ENCODE data around the gene FBXO21. TPM values are rescaled to one million over a fixed set of nuclear protein-coding genes. Genes with fewer than 3 reads are reported as not detected.

Gene FBXO21
- total RNA-seq, 1 experiment from 2014 or later = 57.5 TPM

GRCh38 chr12:117192057-117192456 lies 1.8 kb upstream of the FBXO21 start:
- Mint-ChIP-seq H3K36me3 (ENCODE audit: insufficient read depth, unreplicated experiment) (peaks cover 35% of the 10 kb centered on the region), H3K4me1 (ENCODE audit: low read depth, unreplicated experiment) (peaks cover 33% of the 10 kb centered on the region), H3K27ac (ENCODE audit: unreplicated experiment) (no peak overlapping the region), H3K4me3 (ENCODE audit: low read depth, unreplicated experiment) (no peak overlapping the region), H3K27me3 (ENCODE audit: unreplicated experiment) (peaks cover 15% of the 10 kb centered on the region), H3K9me3 (ENCODE audit: low read depth, unreplicated experiment) (peaks cover 4% of the 10 kb centered on the region)
- intact Hi-C loops (cut with micrococcal nuclease; ENCODE audit: unreplicated experiment) = no loop called here
- no peak for DNase-seq
- BruUV-seq (replicated peaks) = no TSS peak
- no peak for TF ChIP-seq CTCF (IDR thresholded peaks at IDR 0.05; ENCODE audit: unreplicated experiment)
- CTCF ChIA-PET = no interaction called here

DNA sequence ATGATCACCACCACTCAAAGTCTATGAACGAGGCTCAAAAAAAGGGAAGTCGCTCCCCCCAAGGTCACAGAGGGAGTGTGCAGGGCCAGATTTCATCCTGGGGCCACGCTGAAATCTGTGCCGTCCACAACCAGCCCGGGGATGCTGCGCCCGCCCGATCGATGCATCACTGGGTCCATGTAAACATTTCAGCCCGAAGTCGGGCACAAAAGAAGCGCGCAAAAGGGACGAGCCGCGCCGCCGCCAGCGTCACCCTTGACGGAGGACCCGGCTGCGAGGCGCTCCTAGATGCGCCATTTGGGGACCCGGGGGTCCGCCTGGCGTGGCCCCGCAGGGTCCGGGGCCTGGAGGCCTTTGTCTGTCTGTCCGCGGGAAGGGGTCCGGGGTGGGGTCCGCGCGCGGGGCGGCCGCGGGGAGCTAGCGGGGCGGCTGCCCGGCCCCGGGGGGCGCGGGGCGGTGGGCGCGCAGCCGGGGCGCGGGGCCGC lies 503 bp downstream of the FBXO21 start:
- Mint-ChIP-seq H3K36me3 (ENCODE audit: insufficient read depth, unreplicated experiment) (peaks cover 41% of the 10 kb centered on the region), H3K9me3 (ENCODE audit: low read depth, unreplicated experiment) (peaks cover 4% of the 10 kb centered on the region), H3K27ac (ENCODE audit: unreplicated experiment) (no peak overlapping the region), H3K4me1 (ENCODE audit: low read depth, unreplicated experiment) (peaks cover 29% of the 10 kb centered on the region), H3K27me3 (ENCODE audit: unreplicated experiment) (peaks cover 14% of the 10 kb centered on the region), H3K4me3 (ENCODE audit: low read depth, unreplicated experiment) (peak overlapping the region; percentile 94)
- intact Hi-C loops (cut with micrococcal nuclease; ENCODE audit: unreplicated experiment) = no loop called here
- CTCF ChIA-PET = no interaction called here
- no TSS peak for BruUV-seq (replicated peaks)
- peak; percentile 46 for DNase-seq
- TF ChIP-seq CTCF (IDR thresholded peaks at IDR 0.05; ENCODE audit: unreplicated experiment) = no peak

DNA sequence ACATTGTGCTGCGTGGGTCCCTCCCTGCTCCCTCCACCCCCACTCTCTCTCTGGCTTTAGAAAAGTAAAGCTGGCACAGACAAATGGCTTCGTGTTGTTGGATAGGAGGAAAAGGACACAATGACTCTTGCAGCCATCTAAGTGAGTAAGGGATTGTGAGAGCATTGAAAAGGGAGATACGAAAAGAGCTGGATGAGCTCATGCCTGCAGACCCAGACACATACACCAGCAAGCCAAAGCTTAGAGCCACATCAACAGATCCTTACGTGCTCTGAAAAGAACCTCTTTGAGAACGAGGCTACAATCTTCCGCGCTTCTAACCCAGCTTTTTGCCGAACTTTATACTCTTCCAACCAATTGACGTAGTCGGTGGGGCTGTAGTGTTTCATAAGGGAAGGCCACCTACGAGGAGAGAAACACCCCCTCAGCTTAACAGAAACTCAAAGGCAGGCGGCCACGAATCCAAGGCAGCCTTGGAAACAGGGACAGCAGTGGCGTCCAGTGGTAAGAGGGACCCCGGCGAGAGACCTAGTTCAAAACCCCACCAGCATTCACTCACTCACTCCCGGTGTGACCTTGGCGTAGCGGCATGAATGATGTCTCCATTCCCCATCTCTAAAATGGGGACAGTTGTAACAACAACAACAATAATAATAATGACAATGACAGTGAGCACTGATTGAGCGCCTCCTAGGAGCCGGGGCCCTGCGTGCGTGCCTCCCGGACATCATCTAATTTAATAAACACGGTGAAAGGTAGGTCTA lies 1.1 kb downstream of the FBXO21 start:
- no peak for DNase-seq

GRCh38 chr12:117188121-117188665 lies 2.1 kb downstream of the FBXO21 start:
- peak overlapping the region; percentile 94 for H3K4me3 Mint-ChIP-seq (ENCODE audit: low read depth, unreplicated experiment)
- H3K27ac Mint-ChIP-seq (ENCODE audit: unreplicated experiment) = no peak overlapping the region
- peaks cover 56% of the 10 kb centered on the region for H3K36me3 Mint-ChIP-seq (ENCODE audit: insufficient read depth, unreplicated experiment)
- peaks cover 14% of the 10 kb centered on the region for H3K27me3 Mint-ChIP-seq (ENCODE audit: unreplicated experiment)
- intact Hi-C loops (cut with micrococcal nuclease; ENCODE audit: unreplicated experiment) = no loop called here
- no peak for DNase-seq
- H3K9me3 Mint-ChIP-seq (ENCODE audit: low read depth, unreplicated experiment) = peaks cover 2% of the 10 kb centered on the region
- CTCF ChIA-PET = no interaction called here
- TF ChIP-seq CTCF (IDR thresholded peaks at IDR 0.05; ENCODE audit: unreplicated experiment) = no peak
- peaks cover 24% of the 10 kb centered on the region for H3K4me1 Mint-ChIP-seq (ENCODE audit: low read depth, unreplicated experiment)
- BruUV-seq (replicated peaks) = TSS peak; percentile 37

More for the DNA sequence above, 1.1 kb downstream of the FBXO21 start:
- Mint-ChIP-seq H3K27me3 (ENCODE audit: unreplicated experiment) (peaks cover 14% of the 10 kb centered on the region), H3K27ac (ENCODE audit: unreplicated experiment) (no peak overlapping the region), H3K4me3 (ENCODE audit: low read depth, unreplicated experiment) (peak overlapping the region; percentile 94), H3K9me3 (ENCODE audit: low read depth, unreplicated experiment) (peaks cover 4% of the 10 kb centered on the region), H3K36me3 (ENCODE audit: insufficient read depth, unreplicated experiment) (peaks cover 47% of the 10 kb centered on the region), H3K4me1 (ENCODE audit: low read depth, unreplicated experiment) (peaks cover 24% of the 10 kb centered on the region)
- no TSS peak for BruUV-seq (replicated peaks)
- intact Hi-C loops (cut with micrococcal nuclease; ENCODE audit: unreplicated experiment) = no loop called here
- no peak for TF ChIP-seq CTCF (IDR thresholded peaks at IDR 0.05; ENCODE audit: unreplicated experiment)
- CTCF ChIA-PET = interaction anchor here (0.6 kb wide), 1 partner anchor 34 kb away, joined by 3 read pairs; no protein-coding TSS in a partner anchor
